Measurements from ENCODE around the gene TOMT.
"Not testable (repeated sequence)": the region's sequence is repeated elsewhere in the genome, so short reads cannot be mapped to it uniquely, and the experiment has no call there.

Gene TOMT

GRCh38 chr11:72127923-72128322 lies 22.2 kb downstream of the TOMT start:
- CTCF ChIA-PET: interaction anchor here (0.6 to 0.7 kb wide), 2 partner anchors 17 to 201 kb away, joined by 3 to 6 read pairs; no protein-coding TSS in a partner anchor
- H3K27ac ChIP-seq: no peak overlapping the region
- no peak for DNase-seq (ENCODE audit: low spot score)
- no peak for TF ChIP-seq CTCF (conservative IDR thresholded peaks at IDR 0.05; ENCODE audit: low read depth)
- POLR2A ChIA-PET (ENCODE audit: low non-redundant PET): no interaction called here

- H3K27ac ChIP-seq: no peak overlapping the region
- POLR2A ChIA-PET (ENCODE audit: low non-redundant PET): no interaction called here
- no peak for DNase-seq (ENCODE audit: low spot score)
- TF ChIP-seq CTCF (conservative IDR thresholded peaks at IDR 0.05; ENCODE audit: low read depth): no peak
- CTCF ChIA-PET: interaction anchor here (1.6 kb wide), 1 partner anchor 14 kb away, joined by 6 read pairs; no protein-coding TSS in a partner anchor
These were observed 23.7 kb downstream of the TOMT start for GRCh38 chr11:72129381-72129780.

- CTCF ChIA-PET: no interaction called here
These were observed 26.9 kb downstream of the TOMT start for GRCh38 chr11:72132646-72133045.

GRCh38 chr11:72135473-72135872 lies 29.7 kb downstream of the TOMT start, which contains the start of gene FOLR3:
Gene FOLR3 (plus strand): TSS chr11:72135725. CDS start chr11:72135953, 228 bp downstream.
- CTCF ChIA-PET; H3K27ac ChIP-seq; DNase-seq (ENCODE audit: low spot score); POLR2A ChIA-PET (ENCODE audit: low non-redundant PET): not testable (repeated sequence)

More at GRCh38 chr11:72132646-72133045, 26.9 kb downstream of the TOMT start:
- DNase-seq (ENCODE audit: low spot score): no peak
- H3K27ac ChIP-seq: no peak overlapping the region
- TF ChIP-seq CTCF (conservative IDR thresholded peaks at IDR 0.05; ENCODE audit: low read depth): no peak
- POLR2A ChIA-PET (ENCODE audit: low non-redundant PET): no interaction called here

GRCh38 chr11:72135891-72136683 lies 30.4 kb downstream of the TOMT start:
- no peak for TF ChIP-seq CTCF (conservative IDR thresholded peaks at IDR 0.05; ENCODE audit: low read depth)
- no peak overlapping the region; the same call in 1 of the 2 replicates for H3K27ac ChIP-seq
- ChIA-PET POLR2A (ENCODE audit: low non-redundant PET) (no interaction called here), CTCF (no interaction called here)
- no peak for DNase-seq (ENCODE audit: low spot score)

- peak overlapping the region; percentile 55 for H3K27ac ChIP-seq
- ChIA-PET CTCF (no interaction called here), POLR2A (ENCODE audit: low non-redundant PET) (no interaction called here)
- DNase-seq (ENCODE audit: low spot score): no peak
- TF ChIP-seq CTCF (conservative IDR thresholded peaks at IDR 0.05; ENCODE audit: low read depth): no peak
These were observed 31.0 kb downstream of the TOMT start for GRCh38 chr11:72136684-72137262.

Measured in RWPE1 (cell line).